Limb (tissue), 2 donors: ENCODE measurements around the gene MMP15.

Experiments
- DNase-seq, 2 donors: peaks; one replicate each; pipeline ENCODE4 v3.0.0-alpha.2; 2016; ENCODE audit errors: extremely low spot score in 2 of 2

The MMP15 gene

DNA sequence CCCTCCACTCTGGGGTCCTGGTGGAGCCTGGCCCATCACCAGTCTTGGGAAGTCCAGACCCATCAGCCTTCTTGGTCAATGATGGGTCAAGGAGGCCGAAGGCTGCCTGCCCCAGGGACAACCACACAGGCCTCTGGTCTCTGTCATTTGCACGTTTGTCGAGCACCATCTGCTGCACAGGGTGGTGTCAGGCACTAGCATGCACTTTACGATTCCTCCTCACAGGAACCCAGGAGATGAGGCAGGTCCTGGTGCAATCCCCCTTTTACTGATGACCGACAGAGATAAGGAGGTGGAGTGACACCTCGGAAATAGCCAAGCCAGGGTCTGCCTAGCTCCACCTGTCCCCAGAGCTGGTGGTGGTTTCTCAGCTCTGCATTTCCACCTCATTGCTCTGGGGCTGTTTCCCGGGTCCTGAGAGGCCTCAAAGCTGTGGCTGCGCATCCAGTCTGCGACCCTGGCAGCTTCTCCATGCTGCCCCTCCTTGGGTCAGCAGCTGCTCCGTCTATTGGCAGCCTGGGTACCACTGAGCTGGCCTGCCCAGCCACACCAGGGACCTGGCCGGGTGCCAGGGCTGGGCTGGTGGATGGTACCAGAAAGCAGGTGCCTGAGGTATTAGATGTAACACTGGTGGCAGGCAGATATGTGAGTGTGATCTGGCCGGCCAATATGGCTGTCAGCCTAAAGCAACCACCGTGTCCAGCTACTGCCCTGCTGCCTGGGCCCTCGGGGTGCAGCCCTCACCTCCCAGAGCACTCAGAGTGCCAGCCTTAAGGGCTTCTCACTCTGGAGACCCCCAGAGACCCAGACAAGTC lies 10.0 kb downstream of the MMP15 start:
- DNase-seq: no peak

- no peak for DNase-seq
These were observed 11.4 kb downstream of the MMP15 start for GRCh38 chr16:58036943-58037342.

DNA sequence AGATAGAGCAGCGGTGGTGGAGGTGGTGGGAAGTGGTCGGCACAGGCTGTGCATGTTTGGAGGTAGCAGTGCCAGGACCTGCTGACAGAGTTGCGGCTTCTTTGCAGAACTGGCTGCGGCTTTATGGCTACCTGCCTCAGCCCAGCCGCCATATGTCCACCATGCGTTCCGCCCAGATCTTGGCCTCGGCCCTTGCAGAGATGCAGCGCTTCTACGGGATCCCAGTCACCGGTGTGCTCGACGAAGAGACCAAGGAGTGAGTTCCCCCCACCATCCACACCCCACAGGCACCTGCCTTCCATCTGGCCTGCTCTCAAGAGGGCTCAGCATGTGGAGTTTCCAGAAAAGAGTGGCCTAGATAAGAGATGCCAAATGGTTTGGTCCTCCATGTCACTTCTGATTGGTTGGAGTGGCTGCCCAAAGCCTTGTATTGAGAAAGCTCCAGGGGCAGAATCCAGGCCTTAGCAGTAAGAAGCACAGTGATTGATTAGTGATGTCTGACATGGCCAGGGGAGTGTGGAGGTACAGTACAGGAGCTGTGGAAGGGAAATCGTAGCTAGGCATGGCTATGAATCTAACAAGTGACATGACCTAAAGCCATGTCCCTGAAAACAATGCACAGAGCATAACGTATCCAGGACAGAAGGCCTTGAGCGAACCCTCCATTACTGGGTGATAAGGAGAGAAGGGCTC lies 12.0 kb downstream of the MMP15 start:
- no peak for DNase-seq

GRCh38 chr16:58038219-58038641 lies 12.7 kb downstream of the MMP15 start:
- no peak for DNase-seq

DNA sequence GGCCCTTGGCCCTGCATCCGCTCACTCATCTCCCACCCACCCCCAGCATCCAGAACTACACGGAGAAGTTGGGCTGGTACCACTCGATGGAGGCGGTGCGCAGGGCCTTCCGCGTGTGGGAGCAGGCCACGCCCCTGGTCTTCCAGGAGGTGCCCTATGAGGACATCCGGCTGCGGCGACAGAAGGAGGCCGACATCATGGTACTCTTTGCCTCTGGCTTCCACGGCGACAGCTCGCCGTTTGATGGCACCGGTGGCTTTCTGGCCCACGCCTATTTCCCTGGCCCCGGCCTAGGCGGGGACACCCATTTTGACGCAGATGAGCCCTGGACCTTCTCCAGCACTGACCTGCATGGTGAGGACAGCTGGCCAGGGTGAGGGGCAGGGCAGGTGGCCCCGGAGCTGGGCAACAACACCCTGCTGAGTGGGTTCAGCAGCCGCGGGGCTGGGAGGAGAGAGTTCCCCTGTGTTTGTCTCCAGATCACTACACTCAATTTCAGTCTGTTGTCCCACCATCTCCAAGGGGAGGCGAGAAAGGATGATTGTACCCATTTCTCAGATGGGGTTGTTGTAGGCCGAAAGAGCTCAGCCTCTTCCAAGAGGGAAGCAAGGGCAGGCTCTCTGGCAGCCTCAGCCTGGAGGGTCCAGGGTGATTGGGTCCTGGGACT lies 14.4 kb downstream of the MMP15 start:
- DNase-seq: no peak

DNA sequence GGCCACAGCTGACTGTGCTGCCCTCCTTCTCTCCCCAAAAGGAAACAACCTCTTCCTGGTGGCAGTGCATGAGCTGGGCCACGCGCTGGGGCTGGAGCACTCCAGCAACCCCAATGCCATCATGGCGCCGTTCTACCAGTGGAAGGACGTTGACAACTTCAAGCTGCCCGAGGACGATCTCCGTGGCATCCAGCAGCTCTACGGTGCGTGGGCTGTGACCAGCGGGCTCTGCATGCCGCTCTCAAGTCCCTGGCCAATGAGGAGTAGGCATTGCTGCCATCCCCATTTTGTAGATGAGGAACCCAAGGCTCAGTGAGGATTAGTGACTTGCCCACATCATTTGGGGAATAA lies 14.9 kb downstream of the MMP15 start:
- DNase-seq: no peak

- no peak for DNase-seq
These were observed 15.5 kb downstream of the MMP15 start for GRCh38 chr16:58040945-58041627.

DNA sequence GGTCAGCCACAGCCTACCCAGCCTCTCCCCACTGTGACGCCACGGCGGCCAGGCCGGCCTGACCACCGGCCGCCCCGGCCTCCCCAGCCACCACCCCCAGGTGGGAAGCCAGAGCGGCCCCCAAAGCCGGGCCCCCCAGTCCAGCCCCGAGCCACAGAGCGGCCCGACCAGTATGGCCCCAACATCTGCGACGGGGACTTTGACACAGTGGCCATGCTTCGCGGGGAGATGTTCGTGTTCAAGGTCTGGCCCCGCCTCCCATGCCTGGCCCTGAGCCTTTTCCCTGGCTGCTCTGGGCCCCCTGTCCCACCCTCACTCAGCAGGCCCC lies 16.0 kb downstream of the MMP15 start:
- no peak for DNase-seq

GRCh38 chr16:58042001-58042885 lies 16.7 kb downstream of the MMP15 start:
- DNase-seq: no peak

DNA sequence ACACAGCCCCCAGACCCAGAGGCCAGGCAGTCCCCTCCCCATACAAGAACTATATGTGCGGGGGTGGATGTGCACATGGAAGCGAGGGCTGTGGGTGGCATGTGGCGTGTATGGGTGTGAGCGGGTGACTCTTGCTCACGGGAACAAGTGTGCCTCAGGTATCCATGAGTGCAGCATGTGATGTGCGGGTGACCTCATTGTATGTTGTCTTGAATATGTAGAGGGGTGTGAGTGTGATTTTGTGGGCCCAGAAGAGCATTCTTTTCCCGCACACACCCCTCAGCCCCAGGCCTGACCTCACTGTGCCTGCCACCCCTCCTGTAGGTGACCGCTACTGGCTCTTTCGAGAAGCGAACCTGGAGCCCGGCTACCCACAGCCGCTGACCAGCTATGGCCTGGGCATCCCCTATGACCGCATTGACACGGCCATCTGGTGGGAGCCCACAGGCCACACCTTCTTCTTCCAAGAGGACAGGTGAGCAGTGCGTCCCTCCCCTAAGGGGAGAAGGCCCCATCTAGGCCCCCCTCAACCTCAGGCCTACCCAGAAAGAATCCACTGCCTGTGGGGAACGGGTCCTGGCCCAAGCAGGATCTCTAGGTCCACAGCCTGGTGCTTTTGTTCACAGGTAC lies 17.4 kb downstream of the MMP15 start:
- DNase-seq: no peak

DNA sequence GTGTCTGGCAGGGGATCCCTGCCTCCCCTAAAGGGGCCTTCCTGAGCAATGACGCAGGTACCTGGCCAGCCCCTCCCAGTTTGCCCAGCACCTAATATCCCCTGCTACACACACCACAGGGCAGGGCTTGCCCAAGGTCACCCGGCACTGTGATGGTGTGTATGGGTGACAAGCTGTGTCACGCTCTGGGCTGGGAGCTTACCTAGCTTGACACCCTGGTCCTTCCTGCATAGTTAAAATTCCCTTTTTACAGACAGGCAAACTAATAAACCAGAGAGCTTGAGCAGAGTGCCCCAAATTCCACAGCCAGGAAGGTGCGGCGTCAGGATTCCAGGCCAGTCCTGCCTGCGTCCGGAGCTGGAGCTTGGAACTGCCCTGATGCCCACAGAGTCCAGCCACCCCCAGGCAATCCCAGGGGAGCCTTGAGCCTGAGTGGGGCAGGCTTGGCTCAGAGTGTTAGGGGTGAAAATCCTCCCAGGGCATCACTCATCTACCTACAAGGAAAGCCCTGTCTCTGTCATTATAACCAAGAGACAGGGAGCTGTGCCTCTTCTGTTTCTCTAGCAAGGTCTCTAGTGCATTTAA lies 18.1 kb downstream of the MMP15 start:
- DNase-seq: no peak

GRCh38 chr16:58044266-58045019 lies 18.9 kb downstream of the MMP15 start:
- no peak for DNase-seq

GRCh38 chr16:58045096-58045495 lies 19.5 kb downstream of the MMP15 start:
- no peak for DNase-seq

- no peak for DNase-seq
These were observed 20.7 kb downstream of the MMP15 start for GRCh38 chr16:58046054-58046881.

GRCh38 chr16:58046936-58047335 lies 21.4 kb downstream of the MMP15 start:
- DNase-seq: no peak

- no peak for DNase-seq
These were observed 22.2 kb downstream of the MMP15 start for GRCh38 chr16:58047557-58048348.

- no peak for DNase-seq
These were observed 23.1 kb downstream of the MMP15 start for GRCh38 chr16:58048494-58049231.
